ENCODE data around the gene TEX2. TPM values are rescaled to one million over a fixed set of nuclear protein-coding genes. Genes with fewer than 3 reads are reported as not detected.

The TEX2 gene
- polyA plus RNA-seq, 1 donor (not counting 4 experiments of a cell fraction or from before 2014, with no cell fraction given): 44.4 TPM

DNA sequence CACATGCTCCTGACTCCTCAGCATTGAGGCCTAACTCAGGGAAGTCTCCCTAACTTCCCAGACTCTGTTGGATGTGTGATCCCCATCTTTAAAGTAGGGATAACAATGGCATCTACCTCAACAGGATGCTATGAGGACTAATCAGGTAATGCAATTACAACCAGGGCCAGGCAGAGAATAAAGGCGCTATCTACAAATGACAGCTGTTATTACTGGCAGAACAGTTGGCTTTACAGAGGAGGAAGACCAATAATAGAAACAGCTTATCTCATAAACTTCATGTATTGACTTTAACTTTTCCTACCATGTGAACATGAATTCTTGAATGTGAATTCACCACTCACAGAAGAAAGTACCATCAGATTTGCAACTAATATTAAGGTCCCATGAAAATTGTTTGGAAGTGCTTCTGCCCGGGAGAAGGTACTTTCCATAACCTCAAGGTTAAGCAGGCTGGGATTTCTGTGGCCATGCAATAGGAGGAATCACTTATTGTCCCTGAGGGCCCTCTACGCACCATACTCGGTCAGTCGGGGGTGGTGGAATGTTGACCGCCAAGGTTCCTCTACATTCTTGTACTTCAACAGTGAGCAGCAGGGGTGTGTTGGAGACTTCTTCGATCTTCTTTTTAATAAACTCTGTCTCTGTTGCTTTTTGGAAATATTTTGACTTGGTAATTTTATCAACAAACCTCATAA, 110.5 kb downstream of the TEX2 start:
- no peaks in the 10 kb centered on the region for H3K79me2 ChIP-seq (ENCODE audit: control insufficient read depth, insufficient read depth, low read length)
- no peak overlapping the region for H3K4me3 ChIP-seq (ENCODE audit: control insufficient read depth in 2 of 3, extremely low read depth in 1 of 3, insufficient read depth in 2 of 3, low read depth in 1 of 3, low read length in 3 of 3)
- peaks cover 21 to 33% of the 10 kb centered on the region in 2 experiments for H3K36me3 ChIP-seq (ENCODE audit: control insufficient read depth in 2 of 2, extremely low read depth in 1 of 2, insufficient read depth in 2 of 2, low read length in 2 of 2)
- DNase-seq (ENCODE audit: low read depth, low spot score) (no peak), FAIRE-seq (no peak)
- TF ChIP-seq, protein P1, sequence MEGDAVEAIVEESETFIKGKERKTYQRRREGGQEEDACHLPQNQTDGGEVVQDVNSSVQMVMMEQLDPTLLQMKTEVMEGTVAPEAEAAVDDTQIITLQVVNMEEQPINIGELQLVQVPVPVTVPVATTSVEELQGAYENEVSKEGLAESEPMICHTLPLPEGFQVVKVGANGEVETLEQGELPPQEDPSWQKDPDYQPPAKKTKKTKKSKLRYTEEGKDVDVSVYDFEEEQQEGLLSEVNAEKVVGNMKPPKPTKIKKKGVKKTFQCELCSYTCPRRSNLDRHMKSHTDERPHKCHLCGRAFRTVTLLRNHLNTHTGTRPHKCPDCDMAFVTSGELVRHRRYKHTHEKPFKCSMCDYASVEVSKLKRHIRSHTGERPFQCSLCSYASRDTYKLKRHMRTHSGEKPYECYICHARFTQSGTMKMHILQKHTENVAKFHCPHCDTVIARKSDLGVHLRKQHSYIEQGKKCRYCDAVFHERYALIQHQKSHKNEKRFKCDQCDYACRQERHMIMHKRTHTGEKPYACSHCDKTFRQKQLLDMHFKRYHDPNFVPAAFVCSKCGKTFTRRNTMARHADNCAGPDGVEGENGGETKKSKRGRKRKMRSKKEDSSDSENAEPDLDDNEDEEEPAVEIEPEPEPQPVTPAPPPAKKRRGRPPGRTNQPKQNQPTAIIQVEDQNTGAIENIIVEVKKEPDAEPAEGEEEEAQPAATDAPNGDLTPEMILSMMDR (optimal IDR thresholded peaks at IDR 0.05 in 1 of 3, IDR thresholded peaks at IDR 0.05 in 1 of 3, conservative IDR thresholded peaks at IDR 0.05 in 1 of 3; ENCODE audit: extremely low read depth in 1 of 3, insufficient read depth in 2 of 3, low read length in 3 of 3): no peak
- TF ChIP-seq EZH2 (IDR thresholded peaks at IDR 0.05; ENCODE audit: low read length): no peak
- H3K9me1 ChIP-seq (ENCODE audit: control insufficient read depth, extremely low read depth, insufficient read depth, low read length): no peaks in the 10 kb centered on the region
- H3K9me3 ChIP-seq (ENCODE audit: control insufficient read depth, low read depth, low read length): no peaks in the 10 kb centered on the region
- dilution Hi-C loops (cut with MboI; ENCODE audit: extremely low pct_ligation_motif_present, low sequenced_read_pairs): no loop called here
- no peaks in the 10 kb centered on the region for H4K20me1 ChIP-seq (ENCODE audit: control insufficient read depth, extremely low read depth, insufficient read depth, low read length)
- H3K27ac ChIP-seq (ENCODE audit: control insufficient read depth, insufficient read depth, low read length): no peak overlapping the region
- H3K9ac ChIP-seq (ENCODE audit: control insufficient read depth, extremely low read depth, insufficient read depth, low read length): no peak overlapping the region
- peaks cover 2% of the 10 kb centered on the region for H3K4me1 ChIP-seq (ENCODE audit: control insufficient read depth, extremely low read depth, insufficient read depth, low read length)
- H3K27me3 ChIP-seq (ENCODE audit: control insufficient read depth, extremely low read depth, insufficient read depth, low read length): no peaks in the 10 kb centered on the region
- no peak overlapping the region for H3K4me2 ChIP-seq (ENCODE audit: control insufficient read depth, extremely low read depth, insufficient read depth, low read depth, low read length)
- no peak overlapping the region for H2AFZ ChIP-seq (ENCODE audit: control insufficient read depth, low read length)

DNA sequence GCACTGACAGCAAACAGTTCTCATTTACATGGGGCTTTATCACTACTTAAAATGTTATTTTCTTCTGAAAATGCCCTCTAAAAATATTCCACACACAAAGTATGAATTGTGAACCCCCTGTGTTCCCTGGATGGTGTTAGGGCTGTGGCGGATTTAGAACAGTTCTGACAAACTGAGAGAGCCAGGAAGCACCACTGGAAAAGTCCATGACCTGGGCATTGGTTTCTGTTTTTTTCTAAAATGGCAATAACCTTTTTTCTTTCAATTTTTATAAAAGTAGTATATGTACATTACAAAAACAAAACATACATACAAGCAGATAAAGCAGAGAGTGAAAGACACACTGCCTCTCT, 112.1 kb downstream of the TEX2 start:
- H3K36me3 ChIP-seq (ENCODE audit: control insufficient read depth in 2 of 2, extremely low read depth in 1 of 2, insufficient read depth in 2 of 2, low read length in 2 of 2): peaks cover 30 to 38% of the 10 kb centered on the region in 2 experiments

More for the DNA sequence above, 112.1 kb downstream of the TEX2 start:
- no peak overlapping the region for H3K4me2 ChIP-seq (ENCODE audit: control insufficient read depth, extremely low read depth, insufficient read depth, low read depth, low read length)
- H3K9me1 ChIP-seq (ENCODE audit: control insufficient read depth, extremely low read depth, insufficient read depth, low read length): no peaks in the 10 kb centered on the region
- H3K79me2 ChIP-seq (ENCODE audit: control insufficient read depth, insufficient read depth, low read length): peaks cover 2% of the 10 kb centered on the region
- FAIRE-seq: no peak
- no peaks in the 10 kb centered on the region for H3K27me3 ChIP-seq (ENCODE audit: control insufficient read depth, extremely low read depth, insufficient read depth, low read length)
- TF ChIP-seq, protein P1 (optimal IDR thresholded peaks at IDR 0.05 in 1 of 3, IDR thresholded peaks at IDR 0.05 in 1 of 3, conservative IDR thresholded peaks at IDR 0.05 in 1 of 3; ENCODE audit: extremely low read depth in 1 of 3, insufficient read depth in 2 of 3, low read length in 3 of 3): no peak
- TF ChIP-seq EZH2 (IDR thresholded peaks at IDR 0.05; ENCODE audit: low read length): no peak
- H3K4me1 ChIP-seq (ENCODE audit: control insufficient read depth, extremely low read depth, insufficient read depth, low read length): peaks cover 8% of the 10 kb centered on the region
- no peaks in the 10 kb centered on the region for H4K20me1 ChIP-seq (ENCODE audit: control insufficient read depth, extremely low read depth, insufficient read depth, low read length)
- no peaks in the 10 kb centered on the region for H3K9me3 ChIP-seq (ENCODE audit: control insufficient read depth, low read depth, low read length)
- no peak overlapping the region for H3K9ac ChIP-seq (ENCODE audit: control insufficient read depth, extremely low read depth, insufficient read depth, low read length)
- H2AFZ ChIP-seq (ENCODE audit: control insufficient read depth, low read length): no peak overlapping the region
- no peak overlapping the region for H3K27ac ChIP-seq (ENCODE audit: control insufficient read depth, insufficient read depth, low read length)
- H3K4me3 ChIP-seq (ENCODE audit: control insufficient read depth in 2 of 3, extremely low read depth in 1 of 3, insufficient read depth in 2 of 3, low read depth in 1 of 3, low read length in 3 of 3): no peak overlapping the region
- DNase-seq (ENCODE audit: low read depth, low spot score): no peak
- dilution Hi-C loops (cut with MboI; ENCODE audit: extremely low pct_ligation_motif_present, low sequenced_read_pairs): no loop called here

Data from keratinocyte (primary cell).